ENCODE results near the gene XYLB.

DNA sequence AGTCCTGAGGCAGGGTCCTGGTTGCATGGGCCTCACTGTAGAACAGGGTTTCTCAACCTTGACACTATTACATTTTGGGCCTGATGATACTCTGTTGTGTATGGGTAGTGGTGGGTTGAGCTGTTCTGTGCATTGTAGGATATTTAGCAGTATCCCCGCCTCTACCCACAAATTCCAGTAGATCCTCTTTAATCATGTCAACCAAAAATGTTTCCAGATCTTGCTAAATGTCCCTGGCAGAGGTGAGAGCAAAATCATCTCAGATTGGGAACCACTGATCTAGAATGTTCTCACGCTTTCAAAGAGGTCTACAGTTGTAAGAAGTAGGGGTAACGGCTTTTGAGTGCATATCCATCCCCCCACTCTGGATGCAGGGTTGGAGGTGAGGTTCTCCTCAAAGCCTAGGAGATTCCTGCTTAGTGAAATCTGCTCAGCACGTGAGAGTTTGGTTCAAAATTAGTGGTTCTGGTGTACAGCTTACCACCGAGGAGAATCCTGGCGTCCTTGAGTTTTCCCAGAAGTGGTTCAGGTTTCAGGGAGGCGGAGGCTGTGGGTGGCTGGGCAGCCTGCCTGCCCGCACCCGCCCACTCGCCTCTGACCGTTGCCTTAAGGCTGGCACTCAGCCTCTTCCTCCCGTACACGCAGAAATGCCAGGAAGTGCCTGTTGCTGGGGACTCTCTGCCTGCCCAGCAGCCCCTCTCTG, 112.4 kb downstream of the XYLB start:
- TF ChIP-seq, protein P1, sequence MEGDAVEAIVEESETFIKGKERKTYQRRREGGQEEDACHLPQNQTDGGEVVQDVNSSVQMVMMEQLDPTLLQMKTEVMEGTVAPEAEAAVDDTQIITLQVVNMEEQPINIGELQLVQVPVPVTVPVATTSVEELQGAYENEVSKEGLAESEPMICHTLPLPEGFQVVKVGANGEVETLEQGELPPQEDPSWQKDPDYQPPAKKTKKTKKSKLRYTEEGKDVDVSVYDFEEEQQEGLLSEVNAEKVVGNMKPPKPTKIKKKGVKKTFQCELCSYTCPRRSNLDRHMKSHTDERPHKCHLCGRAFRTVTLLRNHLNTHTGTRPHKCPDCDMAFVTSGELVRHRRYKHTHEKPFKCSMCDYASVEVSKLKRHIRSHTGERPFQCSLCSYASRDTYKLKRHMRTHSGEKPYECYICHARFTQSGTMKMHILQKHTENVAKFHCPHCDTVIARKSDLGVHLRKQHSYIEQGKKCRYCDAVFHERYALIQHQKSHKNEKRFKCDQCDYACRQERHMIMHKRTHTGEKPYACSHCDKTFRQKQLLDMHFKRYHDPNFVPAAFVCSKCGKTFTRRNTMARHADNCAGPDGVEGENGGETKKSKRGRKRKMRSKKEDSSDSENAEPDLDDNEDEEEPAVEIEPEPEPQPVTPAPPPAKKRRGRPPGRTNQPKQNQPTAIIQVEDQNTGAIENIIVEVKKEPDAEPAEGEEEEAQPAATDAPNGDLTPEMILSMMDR (IDR thresholded peaks at IDR 0.05; ENCODE audit: low read depth, low read length, poor library complexity, severe bottlenecking) = no peak
- no peak for TF ChIP-seq EZH2phosphoT487 (IDR thresholded peaks at IDR 0.05; ENCODE audit: borderline replicate concordance, low read length)

Data from DOHH2 (cell line).